ENCODE data around the gene C16orf82.
"Not testable (repeated sequence)": the region's sequence is repeated elsewhere in the genome, so short reads cannot be mapped to it uniquely, and the experiment has no call there.

The C16orf82 gene

DNA sequence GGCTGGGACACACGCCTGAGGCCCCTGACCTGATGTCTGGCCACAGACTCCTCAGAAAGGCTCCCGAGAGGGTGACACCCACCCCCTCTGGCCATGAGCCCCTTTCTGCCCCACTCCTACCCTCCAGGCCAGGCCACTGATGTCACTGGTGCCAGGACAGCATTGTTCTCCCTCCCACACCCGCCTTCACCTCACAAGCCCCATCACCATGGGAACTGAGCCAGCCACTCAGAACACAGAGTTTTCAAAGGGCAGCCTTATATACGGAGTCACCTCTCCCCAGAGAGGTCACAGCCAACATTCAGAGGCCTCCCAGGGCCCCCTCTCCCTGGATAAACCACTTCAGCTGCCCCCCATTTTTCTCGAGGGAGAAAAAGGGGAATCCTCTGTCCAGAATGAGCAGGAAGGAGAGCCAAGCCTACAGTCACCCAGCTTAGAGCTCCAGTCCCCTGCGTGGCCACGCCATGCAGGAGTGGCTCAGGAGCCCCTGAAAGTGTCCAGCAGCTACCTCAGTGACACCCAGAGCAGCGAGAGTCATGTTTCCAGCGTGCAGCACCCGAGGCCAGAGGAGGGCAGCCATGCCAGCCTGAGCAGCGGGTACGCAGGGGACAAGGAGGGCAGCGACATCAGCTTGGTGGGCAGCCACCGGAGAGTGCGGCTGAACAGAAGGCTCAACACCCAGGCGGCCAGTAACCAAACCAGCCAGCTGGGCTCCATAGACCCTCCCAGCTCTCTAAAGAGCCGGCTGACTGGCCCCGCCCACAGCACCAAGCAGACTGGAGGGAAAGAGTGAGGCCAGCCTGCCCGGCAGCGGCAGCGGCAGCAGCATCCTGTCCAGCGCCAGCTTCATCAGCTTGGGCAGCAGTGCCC is at the start of gene C16orf82:
Gene C16orf82 (plus strand): TSS at position 260 of the 870 bp plus-strand sequence.
- FAIRE-seq (no peak), DNase-seq (ENCODE audit: low spot score) (no peak)

DNA sequence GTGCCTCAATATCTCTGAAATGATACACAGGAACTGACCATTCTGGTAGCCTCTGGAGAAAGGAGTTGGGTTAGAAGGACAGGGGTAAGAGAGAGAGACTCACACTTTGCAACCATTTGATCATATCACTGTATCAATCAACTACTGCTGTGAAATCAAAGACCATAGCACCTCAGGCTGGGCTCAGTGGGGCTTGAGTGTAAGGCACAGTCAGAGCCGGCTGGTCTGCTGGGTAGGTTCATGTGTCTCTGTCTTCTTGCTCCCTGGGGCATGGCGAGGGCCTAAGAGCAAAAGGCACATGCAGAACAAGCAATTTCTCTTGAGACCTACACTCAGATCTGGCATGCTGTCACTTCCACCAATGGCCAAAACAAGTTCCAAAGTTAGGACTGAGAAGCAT is 46.7 kb upstream of the C16orf82 start:
- DNase-seq (ENCODE audit: low spot score) (no peak), FAIRE-seq (no peak)

DNA sequence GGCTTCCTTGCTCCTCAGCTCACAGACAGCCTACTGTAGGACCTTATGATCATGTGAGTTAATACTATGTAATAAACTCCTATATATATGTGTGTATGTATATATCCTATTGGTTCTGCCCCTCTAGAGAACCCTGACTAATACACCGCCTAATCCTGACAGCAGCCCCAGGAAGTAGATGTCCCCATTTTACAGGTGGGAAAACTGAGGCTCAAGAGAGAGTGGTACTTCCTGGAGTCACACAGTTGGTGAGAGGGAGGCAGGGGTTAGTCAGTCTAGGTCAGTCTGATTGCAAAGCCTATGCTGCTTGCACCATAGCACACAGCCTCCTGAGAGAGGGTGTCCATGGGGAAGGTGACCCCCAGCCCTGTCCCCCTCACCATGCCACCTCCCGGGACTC is 42.7 kb upstream of the C16orf82 start:
- no peak for DNase-seq (ENCODE audit: low spot score)
- no peak for FAIRE-seq

DNA sequence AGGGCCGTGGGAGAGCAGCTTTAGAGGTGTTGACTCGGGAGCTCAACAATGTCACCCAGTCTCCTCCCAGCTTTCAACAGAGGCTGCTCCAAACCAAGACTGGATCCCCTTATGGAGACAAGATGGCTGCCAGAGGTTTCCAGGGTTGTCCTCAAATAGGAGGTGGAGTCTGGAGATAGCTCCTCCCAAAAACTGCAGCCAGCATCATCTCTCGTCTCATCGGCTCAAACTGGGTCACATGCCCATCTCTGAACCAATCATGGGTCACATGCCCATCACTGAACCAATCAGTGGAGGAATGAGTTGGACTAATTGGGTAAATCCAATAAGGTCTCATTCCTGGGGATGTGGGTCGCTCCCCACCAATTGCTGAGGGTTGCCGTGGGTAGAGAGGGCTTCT is 41.1 kb upstream of the C16orf82 start:
- DNase-seq (ENCODE audit: low spot score) (no peak), FAIRE-seq (no peak)

DNA sequence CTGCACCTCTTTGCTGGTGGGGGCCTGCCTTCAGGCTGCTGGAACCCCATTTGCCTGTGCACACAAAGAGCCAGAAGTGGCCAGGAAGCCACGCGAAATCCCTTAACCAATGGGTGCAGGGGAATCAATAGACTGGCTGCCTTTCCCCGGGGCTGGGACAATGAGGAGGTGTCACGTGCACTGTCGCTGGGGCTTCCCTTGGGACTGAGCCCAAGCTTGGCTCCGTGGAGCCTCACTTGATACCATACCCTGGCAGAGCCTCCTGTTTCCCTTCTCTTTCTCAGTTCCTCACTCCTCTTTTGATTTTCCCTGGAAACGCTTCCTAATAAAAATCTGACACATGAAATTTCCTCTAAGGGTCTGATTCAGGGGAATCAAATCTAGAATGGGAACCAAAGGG is 38.8 kb upstream of the C16orf82 start:
- FAIRE-seq: no peak

DNA sequence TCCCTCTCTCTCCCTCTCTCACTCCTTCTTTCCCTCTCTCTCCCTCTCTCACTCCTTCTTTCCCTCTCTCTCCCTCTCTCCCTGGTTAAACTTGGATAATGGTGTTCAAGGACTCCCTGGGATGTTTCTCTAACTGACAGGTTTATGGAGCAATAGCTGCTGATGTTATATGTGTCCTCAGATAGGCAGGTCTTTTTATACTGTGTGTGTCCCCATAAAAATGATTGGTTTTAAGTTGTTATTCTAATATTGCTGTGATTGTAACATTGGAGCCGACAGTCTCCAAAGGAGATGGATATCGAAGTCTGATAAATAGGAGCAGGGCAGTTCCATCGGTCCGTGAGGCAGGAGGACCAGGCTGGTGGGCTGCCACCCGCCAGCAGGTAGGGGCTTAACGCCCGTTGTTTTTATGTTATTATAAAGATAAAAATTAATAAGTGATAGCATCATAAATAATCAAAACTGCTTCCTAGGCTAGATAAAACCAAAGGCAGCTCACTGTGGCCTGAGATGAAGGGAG is 38.1 kb upstream of the C16orf82 start:
- DNase-seq (ENCODE audit: low spot score) (no peak), FAIRE-seq (no peak)

More for the DNA sequence above, 38.8 kb upstream of the C16orf82 start:
- no peak for DNase-seq (ENCODE audit: low spot score)

DNA sequence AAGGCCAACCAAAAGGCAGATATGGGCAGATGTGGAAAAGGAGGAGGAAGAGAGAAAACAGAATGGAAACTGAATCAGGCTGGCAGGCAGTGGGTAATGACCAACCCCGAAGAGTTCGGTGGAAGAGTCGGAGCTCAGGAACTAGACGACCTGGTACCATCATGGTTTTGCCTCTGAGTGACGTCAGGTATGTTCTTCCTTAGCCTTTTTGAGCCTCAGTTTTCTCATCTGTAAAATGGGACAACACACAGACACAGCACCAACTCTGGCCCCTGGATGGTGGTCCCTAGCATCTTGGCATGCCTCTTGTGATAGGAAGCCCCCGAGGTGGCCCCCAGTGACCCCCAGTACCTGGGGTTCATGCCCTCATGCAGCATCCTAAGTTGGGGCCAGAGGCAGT is 37.2 kb upstream of the C16orf82 start:
- no peak for FAIRE-seq
- no peak for DNase-seq (ENCODE audit: low spot score)

DNA sequence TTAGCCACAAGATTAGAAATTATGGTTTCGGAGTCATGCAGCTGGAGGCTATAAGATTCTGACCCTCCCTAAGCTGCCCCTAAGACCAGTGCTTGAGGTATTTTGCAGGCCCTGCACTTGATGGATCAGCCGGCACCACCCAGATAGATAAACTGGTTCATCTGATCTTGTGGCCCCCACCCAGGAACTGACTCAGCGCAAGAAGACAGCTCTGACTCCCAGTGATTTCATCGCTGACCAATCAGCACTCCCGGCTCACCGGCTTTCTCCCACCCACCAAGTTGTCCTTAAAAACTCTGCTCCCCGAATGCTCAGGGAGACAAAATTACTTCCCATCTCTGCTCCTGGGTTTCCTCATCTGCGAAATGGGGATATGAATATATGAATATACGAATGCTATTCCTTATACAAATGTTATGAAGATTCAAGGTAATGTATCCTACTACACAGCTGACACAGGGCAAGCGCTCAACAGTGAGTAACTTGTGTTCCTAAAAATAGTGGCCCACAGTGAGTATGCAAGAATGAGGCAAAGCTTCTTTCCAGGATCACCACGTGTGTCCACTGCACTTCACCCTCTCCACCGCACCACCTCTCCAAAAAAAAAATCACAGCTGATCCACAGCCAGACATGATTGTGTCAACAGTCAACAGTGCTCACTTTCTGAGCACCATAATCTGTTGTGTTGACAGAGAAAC is 33.3 kb upstream of the C16orf82 start:
- no peak for FAIRE-seq

DNA sequence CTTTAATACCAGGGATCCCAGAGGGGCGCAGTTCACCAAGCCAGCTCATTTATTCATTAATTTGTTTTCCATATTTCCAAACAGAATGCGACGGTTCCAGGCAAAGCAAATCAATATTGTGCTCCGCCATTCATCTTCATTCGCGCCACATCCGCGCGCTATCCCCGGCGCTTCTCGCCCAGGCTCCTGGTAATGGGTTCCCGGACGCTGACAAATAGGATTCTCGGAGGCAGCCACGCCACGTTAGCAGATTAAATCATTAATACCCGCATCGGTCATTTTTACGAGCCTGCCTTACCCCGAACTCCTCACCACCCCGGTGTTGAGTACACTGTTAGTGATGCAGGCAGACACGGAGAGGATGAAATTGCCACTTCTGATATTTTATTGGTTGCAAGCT is 26.0 kb upstream of the C16orf82 start:
- FAIRE-seq: no peak

More for the DNA sequence above, 33.3 kb upstream of the C16orf82 start:
- no peak for DNase-seq (ENCODE audit: low spot score)

DNA sequence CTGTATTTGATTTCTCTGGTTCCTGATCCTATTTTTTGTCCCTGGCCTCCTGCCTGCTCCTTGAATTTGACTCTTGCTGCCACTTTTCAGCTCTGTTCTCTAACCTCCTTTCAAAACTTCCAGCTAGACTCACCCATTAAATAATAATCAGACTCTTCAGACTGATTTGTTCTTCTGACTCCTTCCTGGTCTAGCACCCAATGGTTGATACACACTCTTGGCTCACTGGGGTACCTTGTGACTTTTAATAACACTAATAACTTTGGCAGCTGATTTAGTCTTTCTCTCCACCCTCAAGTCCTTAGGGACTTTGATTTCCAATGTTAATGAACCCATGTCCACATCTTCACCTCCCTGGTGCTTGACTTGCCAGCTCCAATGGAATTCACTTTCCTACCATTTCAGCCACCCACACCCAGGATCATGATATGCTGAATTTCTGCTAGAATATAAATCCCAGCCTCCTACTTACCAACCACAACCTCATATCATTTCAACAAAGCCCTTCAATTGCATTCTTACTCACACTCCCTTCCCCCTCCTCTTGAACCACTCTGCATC is 19.7 kb upstream of the C16orf82 start:
- FAIRE-seq (no peak), DNase-seq (ENCODE audit: low spot score) (no peak)

More for the DNA sequence above, 26.0 kb upstream of the C16orf82 start:
- DNase-seq (ENCODE audit: low spot score): no peak

DNA sequence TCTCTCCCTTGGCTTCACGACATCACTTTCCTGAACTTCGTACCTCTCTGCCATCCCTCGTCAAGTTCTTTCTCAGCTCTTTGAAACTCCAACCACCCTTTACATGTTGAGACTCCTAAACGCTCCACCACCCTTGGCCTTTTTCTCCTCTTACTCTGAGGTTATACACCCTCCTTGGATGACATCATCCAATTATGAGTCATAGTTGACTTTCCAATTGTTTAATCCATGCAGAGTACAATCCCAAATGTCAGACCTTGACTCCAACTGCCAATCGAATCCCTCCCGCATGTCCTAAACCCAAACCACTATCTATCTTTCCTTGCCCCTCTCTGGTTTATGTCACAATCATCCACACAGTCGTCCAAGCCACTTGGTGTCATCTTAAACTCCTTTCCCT is 18.4 kb upstream of the C16orf82 start:
- DNase-seq (ENCODE audit: low spot score) (peak; percentile 23), FAIRE-seq (no peak)

DNA sequence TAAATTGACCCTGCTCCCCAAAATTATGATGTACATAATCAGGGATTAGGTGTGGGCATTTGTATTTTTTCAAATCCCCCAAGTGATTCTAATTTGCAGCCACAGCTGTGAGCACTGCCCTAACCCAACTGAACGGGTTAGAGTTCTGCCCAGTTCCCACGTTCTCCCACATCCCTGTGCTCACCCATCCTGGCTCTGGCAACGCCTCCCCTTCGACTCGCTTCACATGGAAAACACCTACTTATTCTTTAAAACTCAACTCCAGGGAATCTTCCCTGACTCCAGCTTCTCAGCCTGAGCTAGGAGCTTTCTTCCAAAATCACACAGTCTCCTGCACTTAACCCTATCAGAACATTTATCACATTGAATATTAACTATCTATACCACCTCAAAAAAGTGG is 17.6 kb upstream of the C16orf82 start:
- FAIRE-seq (no peak), DNase-seq (ENCODE audit: low spot score) (no peak)

DNA sequence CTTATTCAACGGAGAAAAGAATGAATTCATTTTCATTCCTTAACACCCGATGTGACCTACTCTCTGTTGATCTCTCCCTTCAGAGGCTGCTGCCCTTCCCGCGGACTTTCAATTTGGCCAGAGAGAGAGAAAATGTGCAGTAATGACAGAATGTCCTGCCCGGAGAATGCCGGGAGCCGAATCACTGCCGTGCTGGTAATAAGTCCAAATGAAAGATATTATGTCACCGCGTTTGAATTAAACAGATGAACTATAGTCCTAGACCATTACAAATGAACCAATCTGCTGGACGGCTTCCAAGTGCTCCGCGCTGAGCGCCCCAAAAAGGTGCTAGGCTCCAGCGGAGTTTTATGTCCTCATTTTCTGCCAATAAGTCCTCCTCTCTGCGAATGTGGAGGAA is 14.7 kb upstream of the C16orf82 start:
- DNase-seq (ENCODE audit: low spot score) (no peak), FAIRE-seq (no peak)

DNA sequence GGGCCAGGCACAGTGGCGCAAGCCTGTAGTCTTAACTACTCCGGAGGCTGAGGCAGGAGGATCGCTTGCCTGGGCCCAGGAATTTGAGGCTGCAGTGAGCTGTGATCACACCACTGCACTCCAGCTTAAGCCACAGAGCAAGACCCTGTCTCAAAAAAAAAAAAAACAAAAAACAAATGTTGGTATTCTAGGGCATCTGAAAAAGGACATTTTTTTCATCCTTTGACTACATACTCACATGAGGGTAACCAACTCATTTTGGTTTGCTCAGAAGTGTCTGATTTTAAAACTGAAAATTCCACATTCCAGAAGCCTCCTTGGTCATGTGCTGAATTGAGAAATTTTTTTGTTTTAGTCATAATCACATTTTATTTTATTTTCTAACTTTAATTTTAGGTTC is 12.7 kb upstream of the C16orf82 start:
- DNase-seq (ENCODE audit: low spot score): no peak
- FAIRE-seq: no peak

DNA sequence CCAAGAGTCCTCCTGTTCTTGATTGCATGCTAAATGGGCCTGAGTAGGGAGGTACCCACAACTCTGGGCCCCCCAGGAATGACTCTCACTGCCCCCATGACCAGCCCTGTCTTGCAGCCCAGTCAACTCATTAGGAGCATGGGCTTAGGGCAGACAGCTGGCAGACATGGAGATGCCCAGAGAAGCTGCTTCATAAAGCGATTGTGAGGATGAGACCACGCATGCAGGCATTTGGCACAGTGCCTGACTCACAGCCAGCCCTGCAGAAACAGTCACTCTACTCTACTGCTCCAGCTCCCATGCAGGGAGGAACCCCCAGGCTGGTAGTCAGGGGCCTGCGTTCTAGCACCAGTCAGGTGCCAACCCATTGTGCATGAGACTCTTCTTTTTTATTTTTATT is 8.4 kb upstream of the C16orf82 start:
- no peak for FAIRE-seq
- DNase-seq (ENCODE audit: low spot score): no peak

DNA sequence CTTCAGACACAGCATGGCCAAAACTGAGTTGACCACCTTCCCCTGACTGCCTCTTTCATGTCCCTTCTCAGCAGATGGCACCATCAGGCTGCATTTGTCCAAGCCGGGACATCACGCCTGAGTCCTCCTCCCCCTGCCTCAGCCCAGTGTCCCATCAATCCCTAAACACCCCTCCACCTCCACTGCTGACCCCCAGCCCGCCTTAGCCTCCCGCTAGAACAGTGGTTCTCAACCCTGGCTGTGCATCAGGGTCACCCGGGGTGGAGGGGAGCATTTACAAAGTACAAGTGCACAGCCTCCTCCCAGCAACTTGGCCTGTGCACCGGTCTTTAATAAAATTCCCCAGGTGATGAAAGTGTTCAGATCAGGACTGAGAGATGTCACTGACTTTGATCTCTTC is 4.0 kb downstream of the C16orf82 start:
- DNase-seq (ENCODE audit: low spot score) (no peak), FAIRE-seq (no peak)

DNA sequence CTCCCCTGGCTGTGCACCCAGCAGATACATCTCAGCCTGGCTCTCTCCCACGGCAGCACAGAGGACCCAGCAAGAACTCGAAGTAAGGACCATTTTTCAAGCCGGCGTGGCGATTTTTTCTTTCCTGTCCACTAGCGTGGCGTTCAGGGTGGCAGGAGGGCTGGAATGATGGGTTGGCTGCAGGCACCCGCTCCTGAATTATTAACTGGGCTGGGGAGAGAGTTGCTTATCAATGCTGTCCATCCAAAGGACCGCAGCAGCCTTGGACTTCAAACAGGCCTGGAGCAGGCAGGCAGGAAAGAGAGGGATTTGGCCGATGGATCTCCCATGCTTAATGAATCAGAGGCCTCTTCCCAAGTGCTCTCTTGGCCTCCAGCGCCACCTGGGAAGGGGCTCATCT is 7.0 kb downstream of the C16orf82 start:
- DNase-seq (ENCODE audit: low spot score) (no peak), FAIRE-seq (no peak)

DNA sequence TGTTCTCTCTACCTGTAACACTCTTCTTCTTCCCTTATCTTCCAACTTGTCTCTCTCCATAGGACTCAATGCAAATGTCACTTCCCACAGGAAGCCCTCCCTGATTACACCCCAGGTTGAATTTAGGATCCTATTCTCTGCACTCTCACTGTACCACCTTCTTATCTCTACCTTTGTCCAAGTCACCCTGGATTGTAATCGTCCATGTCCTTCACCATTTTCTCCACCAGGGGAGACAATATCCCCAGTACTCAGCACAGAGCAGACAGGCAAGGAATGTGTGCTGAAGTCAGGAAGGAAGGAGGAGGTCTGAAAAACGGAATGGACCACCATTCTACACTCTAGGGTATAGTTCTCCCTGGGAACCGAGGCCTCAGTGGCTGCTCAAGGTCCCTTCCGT is 14.2 kb downstream of the C16orf82 start:
- FAIRE-seq: no peak
- DNase-seq (ENCODE audit: low spot score): peak; percentile 12

DNA sequence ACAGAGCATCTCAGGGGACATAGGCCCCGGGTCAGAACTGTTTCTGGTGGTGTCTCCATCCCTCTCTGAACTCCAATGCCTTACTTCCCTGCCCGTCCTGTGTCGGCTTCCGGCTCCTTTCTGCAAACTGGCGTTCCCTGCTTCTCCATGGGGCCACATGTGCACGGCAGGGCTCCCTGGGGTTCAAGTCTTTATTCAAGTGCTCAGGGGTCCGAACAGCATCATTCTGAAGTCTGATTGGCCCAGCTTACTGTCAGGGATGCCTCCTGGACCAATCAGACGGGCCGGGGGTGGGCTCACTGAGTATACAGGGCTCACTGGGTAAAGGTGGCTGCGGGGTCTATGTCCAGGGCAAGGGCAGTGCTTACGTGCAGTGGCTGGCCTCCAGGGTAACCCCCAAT is 17.1 kb downstream of the C16orf82 start:
- FAIRE-seq (no peak), DNase-seq (ENCODE audit: low spot score) (no peak)

DNA sequence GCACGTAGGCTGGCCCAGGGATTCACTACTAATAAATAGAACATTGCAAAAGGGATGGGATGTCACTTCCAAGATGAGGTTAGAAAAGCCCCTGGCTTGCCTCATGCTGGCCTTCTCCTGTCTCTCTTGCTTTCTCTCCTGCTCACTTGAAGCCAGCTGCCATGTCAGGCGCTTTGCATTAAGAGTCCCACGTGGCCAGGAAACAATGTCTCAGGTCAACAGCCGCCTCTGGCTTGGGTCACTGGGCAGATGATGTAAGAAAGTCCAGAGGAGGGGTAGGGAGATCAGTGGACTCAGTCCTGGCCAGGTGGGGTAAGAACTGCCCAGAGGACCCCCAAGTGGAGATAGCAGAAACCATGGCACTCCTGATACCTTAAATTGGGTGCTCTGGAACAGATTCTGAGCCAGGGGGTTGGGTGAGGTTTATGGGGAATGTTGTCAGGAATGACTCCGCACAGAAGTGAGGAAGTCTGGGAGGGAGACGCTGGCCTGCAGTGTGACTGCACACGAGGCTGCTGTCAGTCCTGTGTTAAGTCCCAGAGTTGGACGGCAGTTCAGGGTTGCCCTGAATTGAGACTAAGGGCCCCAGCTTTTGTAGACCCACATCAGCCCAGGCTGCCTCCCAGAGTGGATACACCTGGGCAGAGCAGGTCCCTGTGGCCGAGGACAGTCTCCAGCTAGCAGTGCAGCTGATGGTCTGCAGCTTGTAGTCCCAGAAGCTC is 17.7 kb downstream of the C16orf82 start:
- DNase-seq (ENCODE audit: low spot score) (no peak), FAIRE-seq (no peak)

DNA sequence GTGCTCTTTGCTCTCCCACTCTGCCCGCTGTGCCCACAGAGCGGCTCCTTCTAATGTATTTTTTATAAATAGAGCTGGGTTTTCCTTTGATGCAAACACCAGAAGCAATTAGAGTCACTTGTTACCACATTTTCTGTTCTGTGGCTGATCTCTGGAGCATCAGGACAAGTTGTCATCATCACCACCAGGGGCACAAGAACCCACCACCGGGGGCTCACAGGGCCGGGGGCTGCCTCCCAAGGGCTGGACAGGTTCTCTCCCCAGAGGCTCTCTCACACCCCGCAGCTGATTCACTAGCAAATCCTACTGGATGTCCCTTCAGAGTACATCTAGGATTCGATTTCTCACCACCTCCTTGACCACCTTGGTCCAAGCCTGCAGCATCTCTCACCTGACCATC is 18.5 kb downstream of the C16orf82 start:
- no peak for FAIRE-seq

DNA sequence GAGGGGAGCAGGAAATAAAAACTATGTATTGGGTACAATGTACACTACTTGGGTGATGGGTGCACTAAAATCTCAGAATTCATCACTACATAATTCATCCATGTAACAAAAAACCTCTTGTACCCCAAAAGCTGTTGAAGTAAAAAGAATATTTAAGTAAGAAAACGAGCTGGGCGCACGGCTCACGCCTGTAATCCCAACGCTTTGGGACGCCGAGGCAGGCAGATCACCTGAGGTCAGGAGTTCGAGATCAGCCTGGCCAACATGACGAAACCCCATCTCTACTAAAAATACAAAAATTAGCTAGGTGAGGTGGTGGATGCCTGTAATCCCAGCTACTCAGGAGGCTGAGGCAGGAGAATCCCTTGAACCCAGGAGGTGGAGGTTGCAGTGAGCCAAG is 19.3 kb downstream of the C16orf82 start:
- DNase-seq (ENCODE audit: low spot score); FAIRE-seq: not testable (repeated sequence)

More for the DNA sequence above, 18.5 kb downstream of the C16orf82 start:
- DNase-seq (ENCODE audit: low spot score): no peak

Data from urothelium cell line (cell line).